ENCODE measurements around the gene FAM72D.
"Not testable (repeated sequence)": the region's sequence is repeated elsewhere in the genome, so short reads cannot be mapped to it uniquely, and the experiment has no call there.

The FAM72D gene

DNA sequence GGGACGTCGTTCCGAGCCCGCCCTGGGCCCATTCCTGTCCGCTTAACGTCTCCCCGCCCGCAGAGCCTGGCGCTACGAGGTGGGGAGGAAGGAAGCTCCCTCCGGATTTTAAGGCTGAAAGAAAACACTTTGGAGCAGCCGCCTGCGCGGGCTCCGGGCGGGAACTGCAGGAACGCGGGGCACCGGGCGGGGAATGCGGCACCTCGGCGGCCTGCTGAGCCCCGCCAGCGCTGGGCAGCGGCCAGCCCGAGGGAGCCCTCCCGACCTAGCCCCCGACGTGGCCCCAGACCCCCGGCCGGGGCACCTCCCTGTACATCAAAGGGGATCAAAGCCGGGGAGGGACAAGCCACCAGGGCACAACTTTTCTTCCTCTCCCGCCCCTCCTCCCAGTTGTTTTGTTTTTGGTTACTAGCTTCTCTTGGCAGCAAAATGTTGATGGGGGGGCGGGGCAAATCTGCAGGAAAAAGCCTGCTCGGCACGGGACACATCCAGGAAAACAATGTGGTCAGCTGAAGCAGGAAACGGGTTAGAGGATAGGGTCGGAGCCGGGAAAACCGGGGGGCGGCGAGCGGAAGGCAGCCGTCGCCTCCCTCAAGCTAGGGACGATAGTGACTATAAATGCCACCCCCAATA, 2.1 kb upstream of the FAM72D start:
- not testable (repeated sequence) for DNase-seq

DNA sequence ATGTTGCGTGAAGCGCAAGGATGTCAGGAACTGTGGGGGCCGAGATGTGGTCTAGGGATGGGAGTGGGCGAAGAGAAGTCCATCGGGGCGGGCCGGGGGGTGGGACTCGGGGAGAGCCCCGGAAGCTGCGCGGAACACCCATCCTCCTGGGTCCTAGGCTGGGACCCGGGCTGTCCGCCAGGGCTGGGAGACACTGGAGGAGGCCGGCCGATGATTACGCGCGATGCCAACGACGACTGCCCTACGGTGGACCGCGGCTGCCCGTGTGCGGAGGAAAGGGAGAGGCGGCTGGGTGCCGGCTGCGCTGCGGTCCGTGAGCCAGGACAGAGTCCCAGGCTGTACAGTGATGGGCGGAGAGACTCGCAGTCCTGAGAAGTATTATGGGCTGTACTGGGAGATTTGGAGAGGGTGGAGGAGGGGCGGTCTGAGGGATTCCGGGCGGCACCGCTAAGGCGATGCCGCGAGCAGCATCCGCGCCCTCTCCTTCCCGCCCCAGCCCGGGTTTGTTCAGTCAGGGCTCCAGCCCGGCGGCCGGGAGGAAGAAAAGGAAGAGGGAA, 1.0 kb upstream of the FAM72D start:
- not testable (repeated sequence) for DNase-seq

DNA sequence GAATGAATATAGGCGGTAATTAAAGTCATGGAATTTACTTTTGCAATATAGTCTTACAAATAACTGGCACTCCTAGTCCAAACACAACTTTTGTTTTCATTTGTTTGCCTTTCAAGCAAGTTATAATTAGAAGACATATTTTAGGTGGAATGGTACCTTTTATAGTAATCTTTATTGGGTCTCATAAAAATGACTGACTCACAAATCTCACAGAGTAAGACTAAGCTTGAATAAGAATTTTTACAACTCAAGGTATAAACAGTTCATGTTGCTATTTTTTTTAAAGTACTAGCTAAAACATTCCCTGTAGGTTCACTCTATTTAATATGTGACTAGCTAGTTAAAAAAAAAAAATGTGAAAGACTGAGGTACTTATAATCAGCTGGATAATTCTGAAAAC, 6.0 kb downstream of the FAM72D start:
- DNase-seq, result not testable (repeated sequence)

DNA sequence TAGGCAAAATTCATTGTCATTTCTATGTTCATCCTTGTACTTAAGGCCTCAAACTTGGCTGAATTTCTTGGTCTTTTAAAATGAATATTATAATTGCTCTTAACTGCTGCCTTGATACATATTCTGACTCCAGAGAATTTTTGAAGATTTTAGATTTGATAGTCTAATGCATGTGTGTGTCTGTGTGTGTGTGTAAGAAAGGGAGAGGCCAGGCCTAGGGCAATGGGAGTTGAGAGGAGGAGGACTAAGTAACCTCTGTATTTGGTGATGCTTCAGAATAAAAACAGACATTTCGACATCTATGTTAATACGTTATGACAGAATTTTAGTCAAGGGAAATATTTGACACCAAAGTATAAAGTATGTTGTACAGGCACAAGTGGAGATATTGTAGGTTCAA, 7.5 kb downstream of the FAM72D start:
- not testable (repeated sequence) for DNase-seq

DNA sequence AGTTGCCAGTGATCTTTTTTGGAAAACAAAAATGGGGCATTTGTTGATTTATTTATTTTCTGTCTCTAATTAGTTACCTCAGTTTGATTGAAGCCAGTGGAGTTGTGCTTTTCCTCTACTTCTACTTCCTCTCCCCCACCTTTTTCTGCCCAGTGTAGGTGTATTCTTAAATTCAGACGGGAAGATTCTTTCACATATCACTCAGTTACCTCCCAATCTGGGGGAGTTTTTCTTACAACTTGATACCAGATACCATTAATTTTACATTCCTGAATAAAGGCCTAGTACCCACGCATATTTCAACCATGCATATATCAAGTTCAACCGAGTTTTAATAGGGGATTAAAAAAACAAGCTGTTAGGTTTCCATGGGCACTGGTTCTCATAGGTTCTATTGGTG, 15.9 kb downstream of the FAM72D start:
- not testable (repeated sequence) for DNase-seq

DNA sequence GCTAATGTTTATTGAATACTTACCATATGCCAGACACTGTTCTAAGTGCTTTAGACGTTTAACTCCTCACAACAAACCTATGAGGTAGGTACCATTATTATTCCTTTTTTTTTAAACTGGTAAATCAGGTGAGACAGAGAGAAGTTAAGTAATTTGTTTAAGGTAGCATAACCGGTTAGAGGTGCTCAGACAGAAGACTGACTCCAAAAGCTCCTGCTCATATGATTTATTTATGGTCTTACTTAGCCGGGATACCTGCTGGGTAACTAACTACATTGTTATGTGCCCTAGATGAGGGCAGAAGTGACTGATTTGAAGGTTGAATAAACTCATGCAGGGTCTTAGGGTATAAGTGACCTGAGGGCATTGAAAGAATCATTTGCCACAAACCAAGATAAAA, 16.9 kb downstream of the FAM72D start:
- not testable (repeated sequence) for DNase-seq

DNA sequence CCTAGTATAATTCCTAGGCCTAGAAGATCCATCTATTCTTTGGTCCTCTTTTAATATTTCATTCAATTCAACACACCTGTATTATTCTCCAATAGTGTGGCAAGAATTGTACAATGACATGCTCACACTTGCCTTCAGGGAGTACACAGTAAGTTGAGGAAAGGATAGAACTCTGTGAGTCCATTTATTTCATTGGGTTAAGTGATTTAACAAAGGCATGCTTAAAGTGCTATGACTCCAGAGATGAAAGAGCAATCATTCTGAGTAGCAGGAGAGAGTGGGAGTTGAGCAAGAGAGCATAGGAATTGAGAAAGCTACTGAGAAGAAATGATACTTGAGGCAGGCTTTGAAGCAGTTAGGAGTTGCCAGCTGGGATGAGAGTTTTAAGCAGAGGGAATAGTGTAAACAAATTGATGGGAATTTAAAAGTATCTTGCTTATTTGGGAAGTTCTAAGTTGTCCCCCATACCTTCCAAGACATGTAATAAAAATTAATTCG, 18.8 kb downstream of the FAM72D start:
- not testable (repeated sequence) for DNase-seq

DNA sequence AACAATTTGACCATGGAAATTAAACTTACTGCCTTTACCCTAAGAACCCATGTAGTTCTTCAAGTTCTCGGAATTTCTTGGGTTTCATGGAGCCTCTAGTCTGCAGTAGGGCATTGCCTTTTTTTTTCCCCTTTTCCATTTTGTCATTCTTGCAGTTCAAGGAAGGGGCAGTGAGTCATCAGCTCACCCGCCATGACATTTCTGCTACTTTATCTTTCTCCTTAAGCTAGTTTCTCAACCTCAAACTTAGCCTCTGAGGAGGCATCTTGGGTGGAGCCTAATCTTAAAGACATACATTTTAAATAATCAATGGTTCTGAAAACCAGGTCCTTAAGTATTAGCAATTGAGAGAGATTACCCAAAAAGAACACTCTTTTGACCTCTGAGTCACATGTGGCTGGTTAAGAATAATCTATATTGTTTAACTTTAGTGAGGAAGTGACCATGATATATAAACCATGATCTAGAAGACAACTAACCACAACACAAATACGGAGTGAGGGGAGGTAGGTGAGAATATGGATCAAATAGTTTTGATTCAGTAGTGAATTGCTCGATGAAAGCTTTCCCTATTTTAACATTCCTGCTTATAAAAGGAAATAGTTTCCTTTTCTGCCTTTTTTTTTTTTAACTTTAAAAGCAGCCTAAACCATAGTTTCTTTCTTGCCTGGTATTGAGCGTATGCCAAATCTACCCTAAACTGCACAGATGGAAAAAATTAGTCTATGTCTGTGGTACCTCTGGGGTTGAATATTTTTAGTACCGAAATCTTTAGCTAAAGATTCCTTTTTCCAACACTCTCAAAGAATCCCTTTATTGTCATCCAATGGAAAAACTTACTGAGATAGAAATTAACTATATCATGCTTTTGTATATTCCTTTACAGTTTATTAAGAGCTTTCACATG, 20.1 kb downstream of the FAM72D start:
- not testable (repeated sequence) for DNase-seq

DNA sequence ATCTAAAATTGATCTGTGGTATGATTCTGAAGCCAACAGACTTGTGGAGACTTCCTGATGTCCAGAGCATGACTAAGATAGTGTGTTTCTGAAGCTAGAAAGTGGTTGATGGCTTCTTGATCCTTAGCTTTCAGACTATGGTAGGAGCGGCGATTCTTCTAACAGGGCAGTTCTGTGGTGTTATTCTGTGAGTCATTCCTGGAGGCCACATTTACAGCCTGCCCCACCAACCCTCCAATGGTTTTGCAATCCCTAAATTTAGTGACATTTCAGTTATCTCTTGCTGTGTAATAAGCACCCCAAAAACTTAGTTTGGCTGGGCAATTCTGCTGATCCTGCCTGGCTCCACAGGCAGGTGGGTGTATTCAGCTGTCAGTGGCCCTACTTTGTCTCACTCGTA, 24.1 kb downstream of the FAM72D start:
- DNase-seq, result not testable (repeated sequence)

DNA sequence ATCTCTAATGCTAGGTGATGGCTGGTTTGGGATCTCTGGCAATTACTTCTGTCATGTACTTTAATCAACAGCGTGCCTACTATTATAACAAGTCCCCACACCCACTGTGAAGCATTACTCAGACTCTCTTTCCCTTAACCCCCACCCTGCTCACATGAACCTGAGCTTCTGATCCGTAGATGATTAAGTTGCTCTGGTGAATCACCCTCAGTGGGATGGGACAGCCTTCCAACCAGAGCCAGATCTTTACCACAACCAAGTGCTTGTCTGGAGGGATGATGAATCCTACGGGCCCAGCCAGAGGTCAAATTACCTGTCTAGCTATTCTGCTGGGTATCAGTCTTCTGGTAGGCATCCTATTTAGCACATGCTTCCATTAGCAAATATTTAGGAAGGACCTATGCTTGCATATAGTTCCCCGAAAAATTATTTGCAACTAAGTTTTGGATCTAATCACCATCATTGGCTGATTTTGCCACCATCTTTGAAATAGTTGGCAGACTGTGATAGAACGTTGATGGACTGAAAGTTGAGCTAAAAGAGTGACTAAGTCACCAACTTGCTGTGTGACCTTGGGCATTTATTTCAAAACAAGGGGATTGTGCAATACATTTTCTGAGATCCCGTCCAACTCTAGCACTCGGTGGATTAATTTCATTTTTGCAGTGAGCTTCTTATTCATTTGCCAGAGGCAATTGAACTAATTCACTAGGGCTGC, 26.7 kb downstream of the FAM72D start:
- not testable (repeated sequence) for DNase-seq

DNA sequence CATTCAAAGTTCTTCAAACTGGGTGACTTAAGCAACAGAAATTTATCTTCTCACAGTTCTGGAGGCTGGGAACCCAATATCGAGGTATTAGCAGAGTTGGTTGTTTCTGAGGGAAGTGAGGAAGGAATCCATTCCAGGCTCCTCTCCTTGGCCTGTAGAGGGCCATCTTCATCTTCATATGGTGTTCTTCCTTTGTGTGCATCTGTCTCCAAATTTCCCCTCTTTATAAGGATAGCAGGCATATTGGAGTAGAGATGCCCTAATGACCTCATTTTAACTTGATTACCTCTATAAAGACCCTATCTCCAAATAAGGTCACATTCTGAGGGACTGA, 27.3 kb downstream of the FAM72D start:
- DNase-seq, result not testable (repeated sequence)

DNA sequence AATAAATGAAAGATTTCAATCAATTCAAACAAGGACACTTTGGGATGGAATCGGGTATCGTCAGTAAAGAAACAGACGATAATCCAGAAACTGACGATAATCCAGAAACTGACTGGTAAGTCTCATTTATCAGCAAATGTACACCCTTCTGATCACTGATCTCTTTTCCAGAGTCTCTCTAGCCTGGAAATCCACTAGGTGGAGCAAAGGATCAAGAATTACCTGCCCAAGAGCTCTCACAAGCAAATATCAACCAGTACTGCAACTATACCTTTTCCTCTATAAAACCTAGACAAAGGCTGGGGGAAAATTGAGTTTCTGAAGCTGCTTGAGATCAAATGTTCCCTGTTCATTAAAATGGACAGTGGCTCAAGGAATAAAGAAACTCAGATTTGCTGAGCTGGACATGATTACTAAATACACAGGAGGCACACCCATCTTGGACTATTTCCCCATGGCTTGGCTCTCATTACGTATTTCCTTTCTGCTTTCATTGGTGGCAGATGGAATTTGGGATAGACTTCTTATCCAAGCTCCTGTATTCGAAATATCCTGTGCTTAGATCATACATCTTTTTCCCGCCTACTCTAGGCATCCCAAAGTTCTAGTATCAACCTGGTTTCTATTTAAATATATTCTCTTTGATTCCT, 28.3 kb downstream of the FAM72D start:
- not testable (repeated sequence) for DNase-seq

DNA sequence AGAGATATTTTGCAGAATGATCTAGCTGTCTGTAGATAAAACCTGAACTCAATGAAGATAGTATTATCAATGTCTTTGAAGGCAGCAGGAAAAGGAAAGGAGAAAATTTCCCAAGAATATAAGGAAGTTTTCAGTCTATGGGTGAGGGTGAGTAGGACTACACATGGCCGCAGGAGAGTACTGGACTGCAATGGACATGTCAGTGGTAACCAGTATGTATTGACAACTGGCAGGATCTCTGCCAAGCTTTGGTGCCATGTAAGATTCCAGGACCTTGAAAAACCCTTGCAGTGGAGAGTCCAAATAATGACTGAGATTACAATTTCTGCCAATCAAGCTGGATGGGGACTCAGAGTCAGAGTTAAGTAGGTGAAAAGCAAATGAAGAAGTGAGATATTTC, 29.3 kb downstream of the FAM72D start:
- not testable (repeated sequence) for DNase-seq

DNA sequence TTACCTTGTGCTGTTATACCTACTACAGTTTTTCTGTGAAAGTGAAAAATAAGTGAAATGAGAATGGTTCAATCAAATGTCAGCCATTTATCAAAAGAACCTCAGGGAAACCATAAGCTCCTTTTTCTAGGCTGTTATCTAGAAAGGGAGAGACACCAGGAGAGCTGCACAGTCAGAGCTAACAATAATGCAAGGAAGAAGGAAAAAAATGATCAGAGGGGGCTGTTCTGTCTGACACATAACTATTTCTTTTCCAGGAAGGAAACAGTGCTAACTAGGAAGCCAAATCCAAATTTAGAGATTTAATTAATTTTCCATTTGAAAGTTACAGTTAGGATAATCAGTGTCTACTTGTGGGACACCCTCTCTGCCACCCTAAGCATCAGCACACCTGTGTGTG, 31.4 kb downstream of the FAM72D start:
- DNase-seq, result not testable (repeated sequence)

DNA sequence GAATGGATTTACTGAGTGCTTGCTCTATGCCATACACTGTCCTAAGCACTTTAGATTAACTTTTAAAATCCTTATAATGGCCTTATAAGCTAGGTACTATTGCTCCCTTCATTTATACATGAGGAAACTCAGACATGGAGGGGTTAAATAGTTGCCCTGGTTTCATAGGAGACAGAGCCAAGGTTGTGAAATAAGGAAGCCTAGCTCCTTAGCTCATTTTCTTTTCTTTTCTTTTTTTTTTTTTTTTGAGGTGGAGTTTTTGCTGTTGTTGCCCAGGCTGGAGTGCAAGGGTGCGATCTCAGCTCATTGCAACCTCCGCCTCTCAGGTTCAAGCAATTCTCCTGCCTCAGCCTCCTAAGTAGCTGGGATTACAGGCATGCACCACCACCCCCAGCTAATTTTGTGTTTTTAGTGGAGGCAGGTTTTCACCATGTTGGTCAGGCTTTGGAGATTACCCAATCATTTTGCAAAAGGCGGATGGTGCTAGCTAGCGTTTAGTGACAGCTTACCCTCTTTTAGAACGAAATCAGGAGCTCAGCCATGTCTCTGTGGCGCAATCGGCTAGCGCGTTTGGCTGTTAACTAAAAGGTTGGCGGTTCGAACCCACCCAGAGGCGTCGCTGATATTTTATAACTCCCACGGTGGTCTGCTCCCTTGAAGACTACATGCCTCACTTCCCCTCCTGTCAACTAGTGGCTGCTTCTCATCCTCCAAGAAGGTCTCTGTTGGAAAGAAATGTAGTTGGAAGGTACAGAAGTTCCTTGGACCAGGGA, 33.1 kb downstream of the FAM72D start:
- not testable (repeated sequence) for DNase-seq

DNA sequence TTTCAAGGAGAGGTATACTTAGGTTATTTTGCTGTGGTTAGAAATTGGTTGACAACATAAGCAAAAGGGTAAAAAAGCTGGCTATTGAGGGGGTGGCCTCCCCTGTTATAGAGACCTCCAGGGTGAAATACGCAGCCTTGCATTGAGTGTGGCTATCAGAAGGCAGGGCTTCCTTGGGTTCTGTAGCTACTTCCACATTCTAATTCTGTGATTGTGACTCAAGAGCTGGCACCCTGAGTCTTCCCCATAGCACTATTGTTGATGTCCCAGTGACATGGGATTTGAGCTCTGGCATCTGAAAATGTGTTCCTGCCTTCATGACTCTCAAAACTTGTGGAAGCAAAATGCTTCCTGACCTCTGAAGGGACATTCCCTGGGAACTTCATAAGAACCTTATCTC, 38.7 kb downstream of the FAM72D start:
- not testable (repeated sequence) for DNase-seq

DNA sequence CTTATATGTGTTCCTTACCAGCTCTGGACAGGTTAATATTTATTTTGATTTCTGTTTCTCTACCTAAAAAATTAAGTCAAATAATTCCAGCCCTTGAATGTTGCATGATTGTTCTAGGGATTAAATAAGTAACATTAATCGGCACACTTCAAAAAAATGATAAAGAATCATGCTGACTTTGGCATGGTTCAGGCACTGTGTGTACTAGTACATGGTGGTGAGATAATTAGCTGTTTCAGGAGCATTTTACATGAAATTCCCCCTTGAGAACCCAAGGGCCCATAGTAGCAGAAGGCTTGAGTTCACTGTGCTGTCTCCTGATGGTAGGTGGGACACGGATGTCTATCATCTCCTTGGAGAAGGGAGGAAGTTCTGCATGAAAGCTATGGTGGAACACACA, 44.8 kb downstream of the FAM72D start:
- DNase-seq, result not testable (repeated sequence)

DNA sequence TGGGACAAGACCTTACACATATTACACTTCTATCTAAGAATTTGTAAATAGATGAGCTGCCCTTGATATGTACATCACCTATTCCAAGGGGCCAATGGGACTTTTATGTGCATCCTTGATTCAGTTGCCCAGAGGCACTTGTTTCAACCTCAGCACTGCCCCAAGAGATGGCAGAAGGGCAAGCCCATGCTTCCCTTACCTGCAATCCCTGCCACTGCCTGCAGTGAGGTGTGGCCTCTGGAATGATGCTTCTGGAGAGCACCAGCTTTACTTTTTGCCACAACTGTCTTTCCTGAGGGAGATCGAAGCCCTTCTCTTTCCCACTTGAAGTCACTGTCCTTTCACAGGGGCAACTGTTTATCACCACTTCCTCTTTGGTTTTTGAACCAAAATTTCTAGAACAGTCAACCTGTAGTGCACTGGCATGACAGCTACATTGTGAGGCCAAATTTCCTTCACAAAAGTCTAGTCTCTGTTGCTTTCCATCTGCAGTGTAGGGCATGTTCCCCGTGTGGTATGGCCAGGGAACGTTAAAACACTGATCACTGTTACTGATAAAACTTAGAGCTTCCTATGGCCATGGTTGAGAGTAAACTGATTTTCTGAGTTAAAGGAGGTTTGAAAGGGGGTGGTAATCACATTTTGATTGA, 48.6 kb downstream of the FAM72D start:
- not testable (repeated sequence) for DNase-seq

DNA sequence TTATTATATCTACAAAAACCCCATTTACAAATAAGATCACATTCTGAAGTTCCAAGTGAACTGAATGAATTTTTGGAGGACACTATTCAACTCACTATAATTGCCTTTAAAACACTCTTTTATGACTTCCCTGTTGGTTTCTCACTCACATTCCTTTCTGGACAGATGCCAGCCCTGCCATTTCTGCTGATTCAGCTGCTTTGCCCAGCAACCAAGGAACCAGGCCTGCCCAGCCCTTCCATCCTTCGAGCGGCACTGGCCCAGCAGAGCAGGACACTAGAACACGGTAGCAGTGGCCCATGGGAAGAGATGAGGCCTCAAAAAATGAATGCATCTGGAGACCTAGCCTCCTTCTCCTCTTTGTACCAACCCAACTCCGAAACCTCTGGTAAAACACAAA, 50.5 kb downstream of the FAM72D start:
- not testable (repeated sequence) for DNase-seq

DNA sequence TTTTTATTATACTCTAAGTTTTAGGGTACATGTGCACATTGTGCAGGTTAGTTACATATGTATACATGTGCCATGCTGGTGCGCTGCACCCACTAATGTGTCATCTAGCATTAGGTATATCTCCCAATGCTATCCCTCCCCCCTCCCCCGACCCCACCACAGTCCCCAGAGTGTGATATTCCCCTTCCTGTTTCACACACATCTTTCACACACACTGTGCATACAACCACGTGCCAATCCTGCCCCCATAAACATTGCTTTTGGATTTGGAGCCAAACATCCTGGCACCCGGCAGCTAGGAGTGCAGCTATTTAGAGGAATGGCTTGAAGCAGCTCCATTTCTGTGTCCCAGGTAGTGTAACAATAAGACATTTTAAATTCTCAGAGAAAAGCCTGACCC, 51.4 kb downstream of the FAM72D start:
- not testable (repeated sequence) for DNase-seq

DNA sequence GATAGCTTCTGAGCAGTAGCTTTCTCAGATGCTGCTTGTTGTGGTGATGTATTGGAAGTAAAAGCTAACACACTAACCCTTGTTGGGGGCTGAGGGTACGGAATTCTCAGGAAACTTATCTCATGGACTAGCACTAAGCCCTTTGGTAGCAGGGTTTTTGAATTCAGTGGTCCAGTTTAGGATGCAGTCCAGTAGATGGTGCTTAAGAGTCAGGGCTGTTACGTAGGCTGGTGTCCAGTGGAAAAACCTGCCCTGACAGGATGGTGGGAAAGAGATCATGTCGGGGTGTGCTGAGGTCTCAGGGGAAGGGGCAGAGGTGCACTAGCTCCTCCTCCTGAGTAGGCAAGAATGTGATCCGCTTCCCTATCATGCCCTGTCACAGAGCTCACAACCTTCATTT, 59.6 kb downstream of the FAM72D start:
- not testable (repeated sequence) for DNase-seq

All from NCI-H1694 (cell line).